Ascending aorta (tissue), 2 donors: ENCODE data around the gene IL13RA2. TPM values are rescaled to one million over a fixed set of nuclear protein-coding genes. Genes with fewer than 3 reads are reported as not detected.
A peak's percentile ranks its signal among the peaks of the same experiment; 100 is the strongest.

ENCODE experiments used
- DNase-seq, 2 donors: peaks; one replicate each; pipeline ENCODE4 v3.0.0-alpha.2; 2019; ENCODE audit warnings: low spot score in 2 of 2
- H3K27ac ChIP-seq, 2 donors: fragments of 200-600 bp; sonication (generic); one replicate each; pipeline ENCODE4 v1.5.1; 2016 to 2017; ENCODE audit warnings: mild to moderate bottlenecking in 1 of 2
- H3K27me3 ChIP-seq: fragments of 200-600 bp; sonication (generic); one replicate; pipeline ENCODE4 v1.5.1; 2017
- H3K36me3 ChIP-seq, 2 donors: fragments of 200-600 bp; sonication (generic); one replicate each; pipeline ENCODE4 v1.5.1; 2016
- H3K4me1 ChIP-seq, 2 donors: fragments of 200-600 bp; sonication (generic); one replicate each; pipeline ENCODE4 v1.5.1; 2016 to 2017; ENCODE audit warnings: mild to moderate bottlenecking in 1 of 2
- H3K4me3 ChIP-seq, 2 donors: fragments of 200-600 bp; sonication (generic); one replicate each; pipeline ENCODE4 v1.5.1; 2016 to 2017; ENCODE audit warnings: mild to moderate bottlenecking in 1 of 2
- H3K9me3 ChIP-seq, 2 donors: fragments of 200-600 bp; sonication (generic); one replicate each; pipeline ENCODE4 v1.5.1; 2016
- intact Hi-C: fragments of 100-400 bp; cut with DNase I; formaldehyde crosslinking; loops from one replicate; pipeline ENCODE4 v1.15.1; 2023
- total RNA-seq: library from RNA; depleted of rRNA; stranded (reverse); fragments of >200 nt; gene quantifications from one replicate; pipeline ENCODE4 v1.1.0, GENCODE V29; 2016
- TF ChIP-seq, protein P1 (sequence below), 3 experiments: fragments of 200-600 bp in 2 of 3; fragments of 450-650 bp in 1 of 3; sonication (generic) in 2 of 3; IDR thresholded peaks; one replicate each; pipeline ENCODE4 v1.5.1; 2016 to 2019; ENCODE audit warnings: antibody characterized with exemption in 3 of 3, mild to moderate bottlenecking in 1 of 3, moderate library complexity in 1 of 3

The IL13RA2 gene, protein sequence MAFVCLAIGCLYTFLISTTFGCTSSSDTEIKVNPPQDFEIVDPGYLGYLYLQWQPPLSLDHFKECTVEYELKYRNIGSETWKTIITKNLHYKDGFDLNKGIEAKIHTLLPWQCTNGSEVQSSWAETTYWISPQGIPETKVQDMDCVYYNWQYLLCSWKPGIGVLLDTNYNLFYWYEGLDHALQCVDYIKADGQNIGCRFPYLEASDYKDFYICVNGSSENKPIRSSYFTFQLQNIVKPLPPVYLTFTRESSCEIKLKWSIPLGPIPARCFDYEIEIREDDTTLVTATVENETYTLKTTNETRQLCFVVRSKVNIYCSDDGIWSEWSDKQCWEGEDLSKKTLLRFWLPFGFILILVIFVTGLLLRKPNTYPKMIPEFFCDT
- total RNA-seq, result 2.6 TPM

DNA sequence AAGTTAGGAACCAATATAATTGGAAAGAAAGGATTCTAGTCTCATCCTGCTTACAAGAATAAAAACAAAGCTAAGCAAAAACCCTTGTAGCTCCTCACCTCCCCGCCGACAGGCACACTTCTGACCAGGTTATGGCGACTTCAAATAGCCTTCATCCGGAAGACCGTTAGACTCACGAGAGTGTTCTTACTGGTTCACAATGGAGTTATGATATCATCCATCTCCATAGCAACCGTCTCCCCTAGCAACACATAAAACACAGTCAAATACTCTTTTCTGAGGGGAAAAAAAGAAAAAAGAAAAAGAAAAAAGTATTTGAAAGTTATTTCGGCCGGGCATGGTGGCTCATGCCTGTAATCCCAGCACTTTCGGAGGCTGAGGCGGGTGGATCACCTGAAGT, at the start of gene IL13RA2:
Gene IL13RA2 (minus strand): TSS at position 162 of the 400 bp plus-strand sequence. CDS start 347 bp downstream, outside the sequence.
- H3K9me3 ChIP-seq, result no peaks in the 10 kb centered on the region
- no peaks in the 10 kb centered on the region for H3K4me1 ChIP-seq
- no peak within 1 kb of the TSS for H3K27ac ChIP-seq
- intact Hi-C loops, result no loop called here
- H3K4me3 ChIP-seq, result peak within 1 kb of the TSS in 1 of 2 donors; percentile 43
- no peaks in the 10 kb centered on the region for H3K36me3 ChIP-seq
- H3K27me3 ChIP-seq, result no peaks in the 10 kb centered on the region
- TF ChIP-seq, protein P1, sequence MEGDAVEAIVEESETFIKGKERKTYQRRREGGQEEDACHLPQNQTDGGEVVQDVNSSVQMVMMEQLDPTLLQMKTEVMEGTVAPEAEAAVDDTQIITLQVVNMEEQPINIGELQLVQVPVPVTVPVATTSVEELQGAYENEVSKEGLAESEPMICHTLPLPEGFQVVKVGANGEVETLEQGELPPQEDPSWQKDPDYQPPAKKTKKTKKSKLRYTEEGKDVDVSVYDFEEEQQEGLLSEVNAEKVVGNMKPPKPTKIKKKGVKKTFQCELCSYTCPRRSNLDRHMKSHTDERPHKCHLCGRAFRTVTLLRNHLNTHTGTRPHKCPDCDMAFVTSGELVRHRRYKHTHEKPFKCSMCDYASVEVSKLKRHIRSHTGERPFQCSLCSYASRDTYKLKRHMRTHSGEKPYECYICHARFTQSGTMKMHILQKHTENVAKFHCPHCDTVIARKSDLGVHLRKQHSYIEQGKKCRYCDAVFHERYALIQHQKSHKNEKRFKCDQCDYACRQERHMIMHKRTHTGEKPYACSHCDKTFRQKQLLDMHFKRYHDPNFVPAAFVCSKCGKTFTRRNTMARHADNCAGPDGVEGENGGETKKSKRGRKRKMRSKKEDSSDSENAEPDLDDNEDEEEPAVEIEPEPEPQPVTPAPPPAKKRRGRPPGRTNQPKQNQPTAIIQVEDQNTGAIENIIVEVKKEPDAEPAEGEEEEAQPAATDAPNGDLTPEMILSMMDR (IDR thresholded peaks at IDR 0.05), result no peak
- DNase-seq, result no peak

DNA sequence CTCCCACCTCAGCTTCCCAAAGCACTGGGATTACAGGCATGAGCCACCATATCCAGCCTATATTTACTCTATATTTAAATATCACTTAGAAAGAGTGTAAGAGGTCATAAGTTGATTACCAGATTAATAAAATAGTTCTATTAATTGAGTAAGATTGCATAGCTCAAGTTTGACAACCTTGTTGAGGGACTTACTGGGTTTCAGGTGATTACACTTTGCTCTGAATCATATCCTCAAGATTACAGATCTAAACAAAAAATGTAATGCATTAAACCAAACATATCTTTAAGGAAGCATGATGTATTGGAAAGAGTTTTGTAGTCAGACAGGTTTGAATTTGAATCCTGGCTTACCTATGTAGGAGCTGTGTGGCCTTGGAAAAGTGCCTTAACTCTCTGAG, 47.9 kb upstream of the IL13RA2 start:
- Histone ChIP-seq H3K27ac (no peak overlapping the region), H3K36me3 (no peaks in the 10 kb centered on the region), H3K4me1 (no peaks in the 10 kb centered on the region), H3K4me3 (no peak overlapping the region), H3K27me3 (no peaks in the 10 kb centered on the region), H3K9me3 (peaks cover 0 to 8% of the 10 kb centered on the region in 2 donors)
- TF ChIP-seq, protein P1 (IDR thresholded peaks at IDR 0.05), result no peak
- intact Hi-C loops, result no loop called here
- no peak for DNase-seq

DNA sequence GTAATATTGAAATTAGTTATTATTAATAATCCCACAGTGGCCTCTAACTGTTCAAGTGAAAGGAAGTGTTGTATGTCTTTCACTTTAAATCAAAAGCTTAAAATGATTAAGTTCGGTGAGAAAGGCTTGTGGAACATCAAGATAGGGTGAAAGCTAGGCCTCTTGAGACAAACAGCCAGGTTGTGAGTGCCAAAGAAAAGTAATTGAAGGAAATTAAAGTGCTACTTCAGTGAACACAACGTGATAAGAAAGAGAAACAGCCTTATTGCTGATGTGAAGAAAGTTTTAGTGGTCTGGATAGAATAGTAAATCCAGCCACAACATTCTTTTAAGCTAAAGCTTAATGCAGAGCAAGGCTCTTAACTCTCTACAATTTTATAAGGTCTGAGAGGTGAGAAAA, 42.6 kb upstream of the IL13RA2 start:
- H3K27ac ChIP-seq, result no peak overlapping the region
- H3K36me3 ChIP-seq, result no peaks in the 10 kb centered on the region
- intact Hi-C loops, result no loop called here
- TF ChIP-seq, protein P1 (IDR thresholded peaks at IDR 0.05), result no peak
- no peak overlapping the region for H3K4me3 ChIP-seq
- H3K27me3 ChIP-seq, result no peaks in the 10 kb centered on the region
- no peaks in the 10 kb centered on the region for H3K4me1 ChIP-seq
- peaks cover 0 to 8% of the 10 kb centered on the region in 2 donors for H3K9me3 ChIP-seq
- no peak for DNase-seq

DNA sequence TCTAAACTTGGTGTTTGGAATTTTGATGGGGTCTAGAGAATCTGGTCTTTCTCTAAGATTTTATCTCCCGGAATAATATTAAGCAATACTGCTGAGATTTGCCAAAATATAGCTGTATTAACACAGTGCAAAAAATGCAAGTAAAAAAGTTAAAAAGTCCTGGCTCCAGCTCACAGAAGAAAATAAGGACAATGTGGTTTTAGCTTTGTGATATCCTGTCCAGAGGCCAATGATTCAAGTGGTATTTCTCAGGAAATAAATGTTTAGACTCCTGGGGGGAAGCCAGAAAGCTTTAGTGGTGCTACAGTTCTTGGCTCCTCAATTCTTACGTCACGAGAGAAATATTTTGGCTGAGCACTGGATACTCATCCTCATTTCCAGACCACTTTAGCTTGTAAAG, 40.9 kb upstream of the IL13RA2 start:
- H3K4me1 ChIP-seq, result no peaks in the 10 kb centered on the region
- TF ChIP-seq, protein P1 (IDR thresholded peaks at IDR 0.05), result no peak
- no peaks in the 10 kb centered on the region for H3K36me3 ChIP-seq
- peaks cover 0 to 8% of the 10 kb centered on the region in 2 donors for H3K9me3 ChIP-seq
- no peak overlapping the region for H3K4me3 ChIP-seq
- no peak for DNase-seq
- H3K27me3 ChIP-seq, result no peaks in the 10 kb centered on the region
- H3K27ac ChIP-seq, result peak overlapping the region in 1 of 2 donors; percentile 17
- intact Hi-C loops, result no loop called here

DNA sequence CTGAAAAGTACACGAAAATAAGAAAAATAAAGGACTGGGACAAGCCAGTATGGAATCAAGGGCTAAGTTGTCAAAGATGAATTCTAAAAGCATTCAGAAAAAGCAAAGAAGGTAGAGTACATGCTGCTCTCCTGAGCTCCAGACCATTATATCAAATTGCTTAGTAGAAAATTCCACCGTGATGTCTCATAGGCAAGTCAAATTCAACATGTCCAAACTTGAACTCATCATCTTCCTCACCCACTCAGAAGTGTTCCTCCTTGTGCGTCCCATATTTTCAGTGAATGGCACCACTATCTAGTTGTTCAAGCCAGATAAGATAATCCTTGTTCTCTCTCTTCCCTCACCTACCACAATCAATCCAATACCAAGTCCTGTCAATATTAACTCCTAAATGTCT, 37.5 kb upstream of the IL13RA2 start:
- Histone ChIP-seq H3K27ac (no peak overlapping the region), H3K36me3 (no peaks in the 10 kb centered on the region), H3K4me3 (no peak overlapping the region), H3K9me3 (no peaks in the 10 kb centered on the region), H3K4me1 (no peaks in the 10 kb centered on the region), H3K27me3 (no peaks in the 10 kb centered on the region)
- no peak for DNase-seq
- intact Hi-C loops, result no loop called here
- TF ChIP-seq, protein P1 (IDR thresholded peaks at IDR 0.05), result no peak
